ENCODE data around the gene CREB3L4. TPM values are rescaled to one million over a fixed set of nuclear protein-coding genes. Genes with fewer than 3 reads are reported as not detected.
A peak's percentile ranks its signal among the peaks of the same experiment; 100 is the strongest.
"Not testable (repeated sequence)": the region's sequence is repeated elsewhere in the genome, so short reads cannot be mapped to it uniquely, and the experiment has no call there.

CREB3L4 gene
- total RNA-seq, 1 experiment from 2014 or later, result 12.6 TPM

DNA sequence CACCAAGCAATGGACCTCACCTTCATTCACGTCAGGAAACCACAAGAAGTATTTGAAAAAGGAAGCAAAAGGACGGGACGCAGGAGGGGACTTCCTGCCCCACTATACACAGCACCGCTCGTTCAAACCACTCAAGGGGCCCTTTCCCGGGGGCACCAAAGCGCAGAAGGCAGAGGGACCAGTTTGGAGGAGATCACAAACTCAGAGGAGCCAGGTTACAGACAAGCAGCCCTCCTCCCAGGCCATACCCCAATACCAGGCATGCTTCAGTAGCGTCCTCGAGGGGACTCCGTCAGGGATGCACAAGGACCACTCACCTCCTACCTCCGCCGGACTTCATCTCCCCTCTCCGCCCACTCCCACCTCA is 10.0 kb upstream of the CREB3L4 start:
- DNase-seq (ENCODE audit: extremely low read depth, low read depth), result no peak

GRCh38 chr1:153958111-153958960 is 9.4 kb upstream of the CREB3L4 start, which contains the start of gene CRTC2:
TSS of gene CRTC2 (minus strand) at chr1:153958612. CDS start at chr1:153958497, 115 bp downstream.
- peak; percentile 99 for DNase-seq (ENCODE audit: extremely low read depth, low read depth)

DNA sequence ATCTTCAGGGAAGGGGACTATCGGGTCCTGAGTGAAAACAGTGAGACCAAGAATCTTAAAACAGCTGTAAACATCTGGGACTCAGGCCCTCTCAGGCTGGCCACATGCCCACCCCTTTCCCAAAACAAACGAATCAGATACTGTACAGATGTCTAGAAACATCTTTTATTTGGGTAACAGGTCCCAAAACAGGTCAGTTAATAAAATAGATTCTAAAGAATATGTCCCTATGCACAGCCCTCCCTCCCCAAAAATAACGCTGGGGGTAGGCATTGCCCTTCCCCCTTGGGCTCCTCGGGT is 8.8 kb upstream of the CREB3L4 start:
- DNase-seq (ENCODE audit: extremely low read depth, low read depth), result no peak

- no peak for DNase-seq (ENCODE audit: extremely low read depth, low read depth)
These were observed 8.2 kb upstream of the CREB3L4 start for GRCh38 chr1:153959454-153959853.

GRCh38 chr1:153960206-153960605 is 7.5 kb upstream of the CREB3L4 start:
- DNase-seq (ENCODE audit: extremely low read depth, low read depth), result no peak

- no peak for DNase-seq (ENCODE audit: extremely low read depth, low read depth)
These were observed 6.3 kb upstream of the CREB3L4 start for GRCh38 chr1:153961421-153961820.

GRCh38 chr1:153962088-153963029 is 5.3 kb upstream of the CREB3L4 start:
- no peak for DNase-seq (ENCODE audit: extremely low read depth, low read depth)

- peak; percentile 99 for DNase-seq (ENCODE audit: extremely low read depth, low read depth)
These were observed 4.5 kb upstream of the CREB3L4 start, which contains the start of gene SLC39A1 for GRCh38 chr1:153963030-153963849. TSS of gene SLC39A1 (minus strand) at chr1:153963537. CDS start at chr1:153962715, 822 bp downstream.

DNA sequence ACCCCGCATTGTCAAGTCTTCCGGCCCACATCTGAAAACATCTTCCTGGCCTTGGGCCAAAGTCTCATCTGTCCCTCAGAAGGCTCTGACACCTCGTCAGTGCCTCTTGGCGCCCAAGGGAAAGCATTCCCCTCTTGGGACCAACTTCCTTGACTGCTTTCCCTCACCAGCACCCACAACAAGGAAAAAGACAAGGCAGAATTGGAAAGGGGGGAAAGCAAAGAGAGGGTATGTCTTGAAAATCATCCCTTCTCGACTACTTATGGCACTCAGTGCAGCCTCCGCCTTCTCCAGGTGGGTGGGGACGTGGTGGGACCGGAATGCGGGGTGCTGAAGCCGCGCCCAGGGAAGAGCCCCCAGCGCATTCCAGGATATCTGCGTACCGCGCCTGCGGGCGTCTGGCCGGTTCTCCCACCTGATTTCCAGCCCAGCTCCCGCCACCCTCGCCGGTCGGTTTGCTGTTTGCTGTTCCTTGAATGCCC is 3.8 kb upstream of the CREB3L4 start:
- DNase-seq (ENCODE audit: extremely low read depth, low read depth), result no peak

DNA sequence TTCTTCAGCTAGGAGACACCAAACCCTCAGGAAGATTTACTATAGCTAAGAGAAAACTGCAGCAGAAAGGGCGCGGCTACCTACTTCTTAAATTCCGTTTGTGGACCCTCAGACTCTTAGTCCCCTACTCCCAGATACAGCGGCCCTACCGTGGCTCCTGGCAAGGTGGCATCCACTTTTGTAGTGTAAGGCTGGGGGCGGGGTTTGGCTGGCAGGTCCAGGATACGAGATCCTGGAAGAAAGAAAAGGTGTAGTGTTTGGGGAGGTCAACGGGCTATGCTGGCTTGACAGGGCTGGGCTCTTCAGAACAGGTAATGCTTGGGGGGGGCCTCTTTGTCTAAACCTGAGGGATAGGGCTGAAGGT is 280 bp downstream of the CREB3L4 start:
- DNase-seq (ENCODE audit: extremely low read depth, low read depth), result no peak

- DNase-seq (ENCODE audit: extremely low read depth, low read depth), result no peak
These were observed 706 bp downstream of the CREB3L4 start for GRCh38 chr1:153968408-153968807.

- no peak for DNase-seq (ENCODE audit: extremely low read depth, low read depth)
These were observed 1.3 kb downstream of the CREB3L4 start for GRCh38 chr1:153968972-153969371.

DNA sequence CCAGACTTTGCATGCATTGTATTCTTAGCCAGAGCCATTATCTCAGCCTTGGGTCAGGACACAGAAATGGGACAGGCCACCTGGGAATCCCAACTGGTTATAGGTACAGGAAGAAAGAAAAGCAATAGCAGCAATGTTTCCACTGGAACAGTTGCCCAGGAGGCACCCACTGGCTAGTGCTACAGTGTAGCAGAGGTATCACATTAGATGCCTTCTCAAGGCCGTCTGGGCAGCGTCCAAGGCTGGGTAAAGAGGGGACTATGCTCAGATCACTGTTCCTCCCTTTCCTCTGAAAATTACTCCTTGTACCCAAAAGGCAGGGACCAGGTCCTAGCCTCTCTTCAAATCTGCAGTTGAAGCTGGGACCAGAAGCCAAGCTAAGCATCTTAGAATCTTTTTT is 2.6 kb downstream of the CREB3L4 start:
- no peak for DNase-seq (ENCODE audit: extremely low read depth, low read depth)

DNA sequence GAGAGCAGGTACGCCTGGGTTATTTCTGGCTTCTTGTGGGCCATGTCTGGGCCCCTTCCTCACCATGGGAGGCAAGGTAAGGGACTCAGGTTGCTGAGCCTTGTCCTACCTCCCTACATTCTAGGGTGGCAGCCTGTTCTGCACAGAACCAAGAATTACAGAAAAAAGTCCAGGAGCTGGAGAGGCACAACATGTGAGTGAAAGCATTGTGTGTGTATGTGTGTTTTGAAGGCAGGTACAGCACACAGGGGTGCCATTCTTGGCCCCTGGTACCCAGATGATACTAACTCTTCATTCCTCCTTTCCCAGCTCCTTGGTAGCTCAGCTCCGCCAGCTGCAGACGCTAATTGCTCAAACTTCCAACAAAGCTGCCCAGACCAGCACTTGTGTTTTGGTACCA is 5.4 kb downstream of the CREB3L4 start:
- DNase-seq (ENCODE audit: extremely low read depth, low read depth), result no peak

DNA sequence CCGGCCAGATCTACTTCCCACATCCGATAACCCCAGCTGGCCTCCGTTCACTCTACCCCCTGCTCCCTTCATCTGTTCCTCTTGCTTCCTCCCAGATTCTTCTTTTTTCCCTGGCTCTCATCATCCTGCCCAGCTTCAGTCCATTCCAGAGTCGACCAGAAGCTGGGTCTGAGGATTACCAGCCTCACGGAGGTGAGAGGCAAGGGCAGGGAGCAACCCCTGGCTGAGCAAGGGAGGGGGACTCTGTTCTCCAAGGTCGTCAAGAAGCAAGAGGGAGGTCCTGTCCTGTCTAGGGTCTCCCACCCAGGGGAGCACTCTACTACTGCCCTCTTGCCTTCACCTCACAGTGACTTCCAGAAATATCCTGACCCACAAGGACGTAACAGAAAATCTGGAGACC is 5.8 kb downstream of the CREB3L4 start:
- DNase-seq (ENCODE audit: extremely low read depth, low read depth), result no peak

GRCh38 chr1:153976819-153977249 is 9.1 kb downstream of the CREB3L4 start:
- DNase-seq (ENCODE audit: extremely low read depth, low read depth), result no peak

GRCh38 chr1:153977250-153978240 is 9.8 kb downstream of the CREB3L4 start, which contains the start of gene JTB:
TSS of gene JTB (minus strand) at chr1:153977674. CDS start at chr1:153977252, 422 bp downstream.
- DNase-seq (ENCODE audit: extremely low read depth, low read depth), result peak; percentile 83

DNA sequence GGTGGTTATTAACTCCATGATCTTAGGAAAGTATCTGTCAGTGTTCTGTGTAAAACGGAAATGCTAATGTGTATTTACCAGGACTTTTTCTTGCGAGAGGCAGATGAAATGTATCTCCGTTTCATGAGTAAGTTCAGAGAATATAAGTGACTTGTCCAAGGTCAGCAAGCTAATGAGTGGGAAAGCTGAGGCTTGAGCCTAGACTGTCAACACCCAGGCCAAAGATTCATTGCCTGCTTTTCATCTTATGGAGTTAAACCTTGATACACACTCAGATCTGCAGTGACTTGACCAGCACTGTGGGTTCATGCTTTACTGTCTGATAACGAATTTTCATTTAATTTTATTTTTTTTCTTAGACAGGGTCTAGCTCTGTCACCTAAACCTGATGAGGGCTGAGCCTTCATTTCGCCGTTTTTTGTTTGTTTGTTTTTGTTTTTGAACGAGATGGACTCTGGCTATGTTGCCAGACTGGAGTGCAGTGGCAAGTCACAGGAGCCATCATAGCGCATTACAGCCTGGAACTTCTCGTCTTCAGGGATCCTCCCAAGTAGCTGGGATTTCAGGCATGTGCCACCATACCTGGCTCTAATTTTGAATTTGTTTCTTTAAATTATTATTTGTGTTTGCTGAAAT is 10.7 kb downstream of the CREB3L4 start:
- DNase-seq (ENCODE audit: extremely low read depth, low read depth), result no peak

DNA sequence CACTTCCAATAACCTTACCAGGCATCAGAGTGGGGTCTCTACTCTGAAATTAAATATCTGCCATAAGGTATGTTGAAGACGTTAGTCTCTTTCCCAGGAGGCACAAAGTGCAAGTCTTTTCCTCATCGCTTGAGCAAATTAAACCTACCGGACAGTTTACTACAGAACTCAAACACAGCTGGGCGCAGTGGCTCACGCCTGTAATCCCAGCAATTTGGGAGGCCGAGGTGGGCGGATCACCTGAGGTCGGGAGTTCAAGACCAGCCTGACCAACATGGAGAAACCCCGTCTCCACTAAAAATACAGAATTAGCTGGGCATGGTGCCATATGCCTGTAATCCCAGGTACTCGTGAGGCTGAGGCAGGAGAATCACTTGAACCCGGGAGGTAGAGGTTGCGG is 11.4 kb downstream of the CREB3L4 start:
- DNase-seq (ENCODE audit: extremely low read depth, low read depth), result not testable (repeated sequence)

Data from NCI-H460 (cell line).